Measurements from ENCODE around the gene ACACA. TPM values are rescaled to one million over a fixed set of nuclear protein-coding genes. Genes with fewer than 3 reads are reported as not detected.

The ACACA gene
- total RNA-seq, 4 donors from 2014 or later = 40.5 to 64.1 (median 51.8) TPM

DNA sequence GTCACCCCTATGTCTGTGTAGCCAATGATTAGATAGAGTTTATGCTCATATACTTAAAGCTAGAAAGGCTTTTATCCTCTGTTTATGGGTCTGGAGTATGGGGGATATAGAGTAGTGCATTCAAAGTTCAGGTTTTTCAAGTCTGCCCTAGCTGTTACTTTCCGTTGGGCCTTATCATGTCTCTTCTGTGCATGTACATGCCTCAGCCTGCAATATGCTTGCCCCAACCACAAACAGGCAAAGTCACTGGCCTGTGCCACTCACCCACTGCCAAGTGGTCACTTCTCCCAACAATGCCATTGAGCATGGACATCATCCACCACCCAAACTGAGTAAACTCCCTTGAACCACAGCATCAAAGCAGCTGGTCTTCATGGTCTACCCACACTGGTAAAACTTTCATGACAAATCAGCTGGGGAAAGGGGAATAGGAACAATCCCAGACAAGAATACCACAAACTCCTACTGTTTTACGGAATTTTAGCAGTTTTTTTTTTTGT, 101.2 kb downstream of the ACACA start:
- no peak for TF ChIP-seq POLR2A (IDR thresholded peaks at IDR 0.05)
- Histone ChIP-seq H3K27ac (no peak overlapping the region), H3K27me3 (no peaks in the 10 kb centered on the region), H3K4me1 (peaks cover 0 to 12% (median 0%) of the 10 kb centered on the region in 3 donors), H3K4me3 (no peak overlapping the region), H3K36me3 (peaks cover 0 to 13% of the 10 kb centered on the region in 2 donors), H3K9me3 (no peaks in the 10 kb centered on the region)
- ATAC-seq = no peak
- WGBS, 2 donors (ENCODE audit: low coverage in 1 of 2) = 83 to 100% methylated on average over 2 of the region's 2 CpGs

DNA sequence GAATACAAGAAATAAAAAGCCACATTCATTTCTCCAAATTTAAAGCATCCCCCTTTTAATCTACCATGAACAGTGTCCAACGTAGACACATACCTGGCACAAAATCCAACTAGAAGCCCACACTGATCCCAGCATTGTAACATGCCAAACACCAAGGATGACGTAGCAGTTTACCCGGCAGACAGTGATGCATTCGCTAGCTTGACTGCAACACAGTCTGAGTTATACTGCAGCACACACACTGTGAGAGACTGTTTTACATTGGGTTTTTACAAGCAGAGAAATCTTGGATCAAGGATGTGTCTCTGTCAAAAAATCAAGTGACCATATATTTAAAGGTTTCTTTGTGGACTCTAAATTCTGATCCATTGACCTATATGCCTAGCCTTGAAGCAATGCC, 105.3 kb downstream of the ACACA start:
- WGBS, 2 donors (ENCODE audit: low coverage in 1 of 2) = 50 to 53% methylated on average over 4 of the region's 4 CpGs
- no peak overlapping the region for H3K27ac ChIP-seq
- peaks cover 0 to 13% of the 10 kb centered on the region in 2 donors for H3K36me3 ChIP-seq
- H3K9me3 ChIP-seq = no peaks in the 10 kb centered on the region
- H3K4me1 ChIP-seq = peaks cover 0 to 31% (median 0%) of the 10 kb centered on the region in 3 donors
- no peak overlapping the region for H3K4me3 ChIP-seq
- TF ChIP-seq POLR2AphosphoS5 (IDR thresholded peaks at IDR 0.05) = no peak
- TF ChIP-seq POLR2A (IDR thresholded peaks at IDR 0.05) = no peak
- no peak for TF ChIP-seq EP300 (IDR thresholded peaks at IDR 0.05)
- TF ChIP-seq, protein P1, sequence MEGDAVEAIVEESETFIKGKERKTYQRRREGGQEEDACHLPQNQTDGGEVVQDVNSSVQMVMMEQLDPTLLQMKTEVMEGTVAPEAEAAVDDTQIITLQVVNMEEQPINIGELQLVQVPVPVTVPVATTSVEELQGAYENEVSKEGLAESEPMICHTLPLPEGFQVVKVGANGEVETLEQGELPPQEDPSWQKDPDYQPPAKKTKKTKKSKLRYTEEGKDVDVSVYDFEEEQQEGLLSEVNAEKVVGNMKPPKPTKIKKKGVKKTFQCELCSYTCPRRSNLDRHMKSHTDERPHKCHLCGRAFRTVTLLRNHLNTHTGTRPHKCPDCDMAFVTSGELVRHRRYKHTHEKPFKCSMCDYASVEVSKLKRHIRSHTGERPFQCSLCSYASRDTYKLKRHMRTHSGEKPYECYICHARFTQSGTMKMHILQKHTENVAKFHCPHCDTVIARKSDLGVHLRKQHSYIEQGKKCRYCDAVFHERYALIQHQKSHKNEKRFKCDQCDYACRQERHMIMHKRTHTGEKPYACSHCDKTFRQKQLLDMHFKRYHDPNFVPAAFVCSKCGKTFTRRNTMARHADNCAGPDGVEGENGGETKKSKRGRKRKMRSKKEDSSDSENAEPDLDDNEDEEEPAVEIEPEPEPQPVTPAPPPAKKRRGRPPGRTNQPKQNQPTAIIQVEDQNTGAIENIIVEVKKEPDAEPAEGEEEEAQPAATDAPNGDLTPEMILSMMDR (IDR thresholded peaks at IDR 0.05) = no peak
- no peaks in the 10 kb centered on the region for H3K27me3 ChIP-seq
- peak; percentile 31 for ATAC-seq

DNA sequence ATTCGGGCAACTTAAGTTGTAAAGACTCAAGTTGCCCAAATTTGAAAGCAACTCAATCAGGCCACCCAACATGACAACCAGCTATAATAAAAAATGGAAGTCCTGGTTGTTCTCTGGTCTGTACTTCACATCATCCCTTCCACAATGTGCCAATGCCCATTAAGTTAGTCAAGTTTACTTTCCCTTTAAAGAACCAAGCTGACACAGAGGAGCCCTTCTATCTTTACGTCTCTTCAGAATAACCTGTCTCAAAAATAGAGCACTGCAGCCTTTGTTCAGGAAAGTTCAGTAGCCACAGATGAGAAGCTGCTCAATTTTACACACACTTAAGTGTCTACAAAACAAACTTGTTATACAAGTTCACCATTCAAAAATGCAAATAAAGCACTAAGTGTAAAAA, 106.0 kb downstream of the ACACA start:
- Histone ChIP-seq H3K27me3 (no peaks in the 10 kb centered on the region), H3K27ac (no peak overlapping the region), H3K36me3 (peaks cover 0 to 13% of the 10 kb centered on the region in 2 donors), H3K9me3 (no peaks in the 10 kb centered on the region), H3K4me1 (peaks cover 0 to 31% (median 0%) of the 10 kb centered on the region in 3 donors), H3K4me3 (no peak overlapping the region)
- no peak for ATAC-seq
- WGBS, 2 donors (ENCODE audit: low coverage in 1 of 2) = 49 to 74% methylated on average over 2 of the region's 2 CpGs
- no peak for TF ChIP-seq POLR2A (IDR thresholded peaks at IDR 0.05)
- TF ChIP-seq POLR2AphosphoS5 (IDR thresholded peaks at IDR 0.05) = no peak
- TF ChIP-seq EP300 (IDR thresholded peaks at IDR 0.05) = no peak
- TF ChIP-seq, protein P1 (IDR thresholded peaks at IDR 0.05) = no peak

DNA sequence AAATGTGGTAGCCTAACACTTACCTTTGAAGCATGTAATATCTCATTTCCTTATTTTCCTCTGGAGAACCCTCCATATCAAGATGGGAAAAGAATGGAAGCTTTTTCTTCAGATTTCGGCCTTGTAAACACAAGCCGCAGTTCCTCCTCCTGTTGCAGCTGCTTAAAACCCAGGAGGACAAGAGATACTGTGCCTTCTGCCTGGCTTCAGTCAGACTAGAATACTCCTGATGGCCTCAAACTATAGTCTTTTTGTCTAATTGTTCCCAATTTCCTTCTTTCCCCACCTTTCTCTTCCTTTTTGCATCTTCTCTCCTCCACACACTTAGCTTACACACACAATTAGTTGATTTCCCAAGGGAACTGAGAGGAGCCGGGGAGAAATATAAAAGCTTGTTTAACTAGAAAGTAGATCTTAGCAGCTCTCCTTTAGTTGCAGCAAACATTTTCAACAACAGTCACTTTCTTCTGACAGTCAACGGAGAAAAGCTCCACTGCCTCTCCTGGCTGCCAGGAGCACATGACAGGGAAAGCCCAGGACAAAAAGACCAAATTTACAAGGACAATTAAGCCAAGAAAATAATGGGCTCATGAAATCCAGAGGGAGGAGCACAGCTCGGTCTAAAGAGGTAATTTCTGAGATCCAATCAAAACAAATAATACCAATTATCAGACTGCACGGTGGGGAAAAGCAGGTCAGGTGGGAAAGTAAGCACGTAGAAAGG, 107.2 kb downstream of the ACACA start:
- ATAC-seq = no peak
- 33 to 63% methylated on average over 5 of the region's 7 CpGs for WGBS, 2 donors (ENCODE audit: low coverage in 1 of 2)

DNA sequence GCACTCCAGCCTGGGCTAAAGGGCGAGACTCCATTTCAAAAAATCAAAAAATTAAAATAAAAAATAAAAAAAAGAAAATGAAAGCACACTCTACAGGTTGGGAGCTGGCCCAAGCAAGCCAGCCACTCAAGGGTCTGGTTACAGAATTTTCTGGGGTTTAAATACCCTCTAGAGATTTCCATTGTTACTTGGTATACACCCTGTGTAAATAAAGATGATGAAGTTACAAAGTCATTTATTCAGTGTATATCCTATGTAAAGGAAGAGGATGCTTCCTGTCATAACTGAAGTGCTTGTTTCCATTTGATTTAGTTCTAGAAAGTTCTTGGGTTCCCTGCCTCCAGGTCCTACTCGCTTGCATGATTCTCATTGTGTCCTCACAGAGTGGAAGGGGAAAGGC, 110.7 kb downstream of the ACACA start:
- H3K27me3 ChIP-seq = no peaks in the 10 kb centered on the region
- no peaks in the 10 kb centered on the region for H3K36me3 ChIP-seq
- ATAC-seq = no peak
- TF ChIP-seq, protein P1 (IDR thresholded peaks at IDR 0.05) = no peak
- TF ChIP-seq POLR2AphosphoS5 (IDR thresholded peaks at IDR 0.05) (no peak), POLR2A (IDR thresholded peaks at IDR 0.05) (no peak), EP300 (IDR thresholded peaks at IDR 0.05) (no peak)
- WGBS, 2 donors (ENCODE audit: low coverage in 1 of 2) = 100% methylated on average over 2 of the region's 2 CpGs
- H3K9me3 ChIP-seq = no peaks in the 10 kb centered on the region
- no peak overlapping the region for H3K4me3 ChIP-seq
- no peak overlapping the region for H3K27ac ChIP-seq
- H3K4me1 ChIP-seq = peaks cover 0 to 24% (median 0%) of the 10 kb centered on the region in 3 donors

More for the DNA sequence above, 107.2 kb downstream of the ACACA start:
- H3K9me3 ChIP-seq = no peaks in the 10 kb centered on the region
- H3K27ac ChIP-seq = peak overlapping the region in 2 of 4 donors; percentile 36 to 37
- peaks cover 0 to 11% of the 10 kb centered on the region in 2 donors for H3K36me3 ChIP-seq
- H3K4me3 ChIP-seq = no peak overlapping the region
- peaks cover 0 to 31% (median 0%) of the 10 kb centered on the region in 3 donors for H3K4me1 ChIP-seq
- no peaks in the 10 kb centered on the region for H3K27me3 ChIP-seq
- TF ChIP-seq EP300 (IDR thresholded peaks at IDR 0.05) = no peak
- TF ChIP-seq POLR2AphosphoS5 (IDR thresholded peaks at IDR 0.05) = no peak
- TF ChIP-seq POLR2A (IDR thresholded peaks at IDR 0.05) = no peak
- TF ChIP-seq, protein P1 (IDR thresholded peaks at IDR 0.05) = no peak
